ENCODE results near the gene PPP4R4. TPM values are rescaled to one million over a fixed set of nuclear protein-coding genes. Genes with fewer than 3 reads are reported as not detected.

Gene PPP4R4
- polyA plus RNA-seq, 1 donor from 2014 or later = 4.8 TPM

- no peaks in the 10 kb centered on the region for H3F3A ChIP-seq (ENCODE audit: insufficient read depth, low read length, poor library complexity, severe bottlenecking)
- no peaks in the 10 kb centered on the region for H3K27me3 ChIP-seq (ENCODE audit: insufficient read depth, low read depth, low read length)
- no peaks in the 10 kb centered on the region for H3K36me3 ChIP-seq (ENCODE audit: insufficient read depth, low read length)
- TF ChIP-seq EP300 (conservative IDR thresholded peaks at IDR 0.05; ENCODE audit: poor library complexity, severe bottlenecking) (no peak), POLR2AphosphoS5 (IDR thresholded peaks at IDR 0.05) (no peak), REST (IDR thresholded peaks at IDR 0.05; ENCODE audit: borderline replicate concordance) (no peak), TAF1 (IDR thresholded peaks at IDR 0.05; ENCODE audit: low read depth) (no peak), RAD21 (conservative IDR thresholded peaks at IDR 0.05) (no peak)
- no peaks in the 10 kb centered on the region for H3K79me2 ChIP-seq (replicated peaks; ENCODE audit: insufficient read depth, low read length)
- no peaks in the 10 kb centered on the region for H3K9me3 ChIP-seq (ENCODE audit: low read length)
- H4K20me1 ChIP-seq (ENCODE audit: insufficient read depth) = no peaks in the 10 kb centered on the region
- no peak overlapping the region for H3K4me2 ChIP-seq (ENCODE audit: low read length)
- no peak overlapping the region for H3K9ac ChIP-seq (ENCODE audit: low read length)
- H3K4me3 ChIP-seq (ENCODE audit: low read length) = no peak overlapping the region
- no peaks in the 10 kb centered on the region for H3K9me2 ChIP-seq (ENCODE audit: insufficient read depth, low read length)
- H3K27ac ChIP-seq (ENCODE audit: low read length) = no peak overlapping the region
- H2AFZ ChIP-seq (ENCODE audit: low read depth, low read length) = no peak overlapping the region
These were observed 111.0 kb downstream of the PPP4R4 start for GRCh38 chr14:94285158-94285557.

- Histone ChIP-seq H3K9ac (ENCODE audit: low read length) (no peak overlapping the region), H3K36me3 (ENCODE audit: insufficient read depth, low read length) (no peaks in the 10 kb centered on the region), H3K27me3 (ENCODE audit: insufficient read depth, low read depth, low read length) (no peaks in the 10 kb centered on the region), H3K79me2 (replicated peaks; ENCODE audit: insufficient read depth, low read length) (no peaks in the 10 kb centered on the region), H3K4me3 (ENCODE audit: low read length) (no peak overlapping the region), H3K27ac (ENCODE audit: low read length) (no peak overlapping the region), H3K9me2 (ENCODE audit: insufficient read depth, low read length) (no peaks in the 10 kb centered on the region), H3K4me2 (ENCODE audit: low read length) (no peak overlapping the region), H3F3A (ENCODE audit: insufficient read depth, low read length, poor library complexity, severe bottlenecking) (no peaks in the 10 kb centered on the region), H3K9me3 (ENCODE audit: low read length) (no peaks in the 10 kb centered on the region), H4K20me1 (ENCODE audit: insufficient read depth) (no peaks in the 10 kb centered on the region), H2AFZ (ENCODE audit: low read depth, low read length) (no peak overlapping the region)
- no peak for TF ChIP-seq CTCF (IDR thresholded peaks at IDR 0.05; ENCODE audit: poor library complexity, severe bottlenecking)
- TF ChIP-seq POLR2AphosphoS5 (IDR thresholded peaks at IDR 0.05) = no peak
- no peak for TF ChIP-seq RAD21 (conservative IDR thresholded peaks at IDR 0.05)
- TF ChIP-seq EZH2 (IDR thresholded peaks at IDR 0.05; ENCODE audit: borderline replicate concordance, insufficient read depth, low read length, poor library complexity, severe bottlenecking) = no peak
- TF ChIP-seq TAF1 (IDR thresholded peaks at IDR 0.05; ENCODE audit: low read depth) = no peak
- no peak for TF ChIP-seq SMC3 (conservative IDR thresholded peaks at IDR 0.05; ENCODE audit: poor library complexity)
These were observed 114.7 kb downstream of the PPP4R4 start for GRCh38 chr14:94288610-94289465.
